Thyroid gland (tissue), 4 donors: ENCODE measurements around the gene TMEM225B.

Experiments
- POLR2A ChIP-seq, 2 donors: fragments of 450-650 bp; IDR thresholded peaks; one replicate each; pipeline ENCODE4 v1.6.1; 2017; ENCODE audit warnings: antibody characterized with exemption in 2 of 2, mild to moderate bottlenecking in 2 of 2, moderate library complexity in 1 of 2
- TF ChIP-seq, protein P1 (sequence below), 6 experiments: fragments of 200-600 bp in 3 of 6; fragments of 450-650 bp in 3 of 6; sonication (generic) in 3 of 6; IDR thresholded peaks; one replicate each; pipeline ENCODE4 v1.5.1; 2016 to 2019; ENCODE audit warnings: antibody characterized with exemption in 6 of 6, mild to moderate bottlenecking in 2 of 6, inconsistent platforms in 1 of 6, moderate library complexity in 1 of 6

DNA sequence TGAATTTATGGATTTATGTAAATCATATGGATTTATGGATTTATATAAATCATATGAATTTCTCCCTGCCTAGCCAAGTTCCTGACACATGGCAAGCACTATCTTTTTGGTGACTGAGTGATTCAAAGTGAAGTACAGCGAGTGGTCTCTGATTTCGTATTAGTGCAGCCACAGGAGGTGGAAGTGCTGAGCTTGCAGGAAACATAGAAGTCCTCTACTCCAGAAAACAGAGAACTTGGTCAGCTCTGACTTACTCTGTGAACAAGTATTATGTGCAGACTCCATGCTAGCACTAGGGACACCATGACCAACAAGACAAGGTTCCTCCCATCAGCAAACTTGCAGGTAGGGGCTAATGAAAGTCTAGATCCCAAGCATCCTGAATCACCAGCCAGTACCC lies 53.2 kb downstream of the TMEM225B start:
- TF ChIP-seq, protein P1, sequence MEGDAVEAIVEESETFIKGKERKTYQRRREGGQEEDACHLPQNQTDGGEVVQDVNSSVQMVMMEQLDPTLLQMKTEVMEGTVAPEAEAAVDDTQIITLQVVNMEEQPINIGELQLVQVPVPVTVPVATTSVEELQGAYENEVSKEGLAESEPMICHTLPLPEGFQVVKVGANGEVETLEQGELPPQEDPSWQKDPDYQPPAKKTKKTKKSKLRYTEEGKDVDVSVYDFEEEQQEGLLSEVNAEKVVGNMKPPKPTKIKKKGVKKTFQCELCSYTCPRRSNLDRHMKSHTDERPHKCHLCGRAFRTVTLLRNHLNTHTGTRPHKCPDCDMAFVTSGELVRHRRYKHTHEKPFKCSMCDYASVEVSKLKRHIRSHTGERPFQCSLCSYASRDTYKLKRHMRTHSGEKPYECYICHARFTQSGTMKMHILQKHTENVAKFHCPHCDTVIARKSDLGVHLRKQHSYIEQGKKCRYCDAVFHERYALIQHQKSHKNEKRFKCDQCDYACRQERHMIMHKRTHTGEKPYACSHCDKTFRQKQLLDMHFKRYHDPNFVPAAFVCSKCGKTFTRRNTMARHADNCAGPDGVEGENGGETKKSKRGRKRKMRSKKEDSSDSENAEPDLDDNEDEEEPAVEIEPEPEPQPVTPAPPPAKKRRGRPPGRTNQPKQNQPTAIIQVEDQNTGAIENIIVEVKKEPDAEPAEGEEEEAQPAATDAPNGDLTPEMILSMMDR (IDR thresholded peaks at IDR 0.05) = no peak
- no peak for TF ChIP-seq POLR2A (IDR thresholded peaks at IDR 0.05)
